ENCODE results near the gene CPXM1. TPM values are rescaled to one million over a fixed set of nuclear protein-coding genes. Genes with fewer than 3 reads are reported as not detected.

CPXM1 gene
- total and polyA plus RNA-seq, 4 donors: 1.5 to 29.1 (median 4.2) TPM

- no peak for TF ChIP-seq CTCF (IDR thresholded peaks at IDR 0.05; ENCODE audit: control extremely low read depth, extremely low read depth)
- H3K27me3 ChIP-seq (ENCODE audit: control insufficient read depth in 3 of 3, insufficient read depth in 3 of 3, low read length in 2 of 3): peaks cover 0 to 38% (median 16%) of the 10 kb centered on the region in 3 donors
- peaks cover 0 to 16% (median 10%) of the 10 kb centered on the region in 5 donors for H3K4me1 ChIP-seq (ENCODE audit: control insufficient read depth in 5 of 5, insufficient read depth in 5 of 5, low read length in 5 of 5)
- H3K27ac ChIP-seq (ENCODE audit: low read depth in 1 of 2, low read length in 1 of 2): no peak overlapping the region
- H3K36me3 ChIP-seq (ENCODE audit: control insufficient read depth in 4 of 4, insufficient read depth in 4 of 4, low read length in 4 of 4): no peaks in the 10 kb centered on the region
- no peak overlapping the region for H3K9ac ChIP-seq (ENCODE audit: insufficient read depth in 1 of 2, low read length in 2 of 2)
- H3K4me3 ChIP-seq: no peak overlapping the region
- DNase-seq (no peak), ATAC-seq (ENCODE audit: insufficient read depth, low FRiP score) (no peak)
- 67 to 70% methylated on average over 18 of the region's 18 CpGs for WGBS, 2 donors
- H3K9me3 ChIP-seq (ENCODE audit: control insufficient read depth in 4 of 4, insufficient read depth in 3 of 4, low read length in 3 of 4): no peaks in the 10 kb centered on the region
These were observed 44.9 kb downstream of the CPXM1 start for GRCh38 chr20:2755451-2756055.

- TF ChIP-seq CTCF (IDR thresholded peaks at IDR 0.05; ENCODE audit: control extremely low read depth, extremely low read depth): no peak
- 74 to 79% methylated on average over 2 of the region's 2 CpGs for WGBS, 2 donors
- H3K27ac ChIP-seq (ENCODE audit: low read depth in 1 of 2, low read length in 1 of 2): no peak overlapping the region
- no peak overlapping the region for H3K4me3 ChIP-seq
- H3K4me1 ChIP-seq (ENCODE audit: control insufficient read depth in 5 of 5, insufficient read depth in 5 of 5, low read length in 5 of 5): peaks cover 0 to 16% (median 14%) of the 10 kb centered on the region in 5 donors
- DNase-seq: peak in 2 of 3 donors; percentile 44 to 47
- H3K9ac ChIP-seq (ENCODE audit: insufficient read depth in 1 of 2, low read length in 2 of 2): no peak overlapping the region
- H3K9me3 ChIP-seq (ENCODE audit: control insufficient read depth in 4 of 4, insufficient read depth in 3 of 4, low read length in 3 of 4): no peaks in the 10 kb centered on the region
- no peaks in the 10 kb centered on the region for H3K36me3 ChIP-seq (ENCODE audit: control insufficient read depth in 4 of 4, insufficient read depth in 4 of 4, low read length in 4 of 4)
- peaks cover 0 to 49% (median 18%) of the 10 kb centered on the region in 3 donors for H3K27me3 ChIP-seq (ENCODE audit: control insufficient read depth in 3 of 3, insufficient read depth in 3 of 3, low read length in 2 of 3)
- no peak for ATAC-seq (ENCODE audit: insufficient read depth, low FRiP score)
These were observed 46.0 kb downstream of the CPXM1 start for GRCh38 chr20:2754424-2754823.

- H3K9ac ChIP-seq (ENCODE audit: insufficient read depth in 1 of 2, low read length in 2 of 2): no peak overlapping the region
- peaks cover 0 to 58% (median 22%) of the 10 kb centered on the region in 3 donors for H3K27me3 ChIP-seq (ENCODE audit: control insufficient read depth in 3 of 3, insufficient read depth in 3 of 3, low read length in 2 of 3)
- no peak overlapping the region for H3K27ac ChIP-seq (ENCODE audit: low read depth in 1 of 2, low read length in 1 of 2)
- no peaks in the 10 kb centered on the region for H3K36me3 ChIP-seq (ENCODE audit: control insufficient read depth in 4 of 4, insufficient read depth in 4 of 4, low read length in 4 of 4)
- TF ChIP-seq CTCF (IDR thresholded peaks at IDR 0.05; ENCODE audit: control extremely low read depth, extremely low read depth): no peak
- DNase-seq (no peak), ATAC-seq (ENCODE audit: insufficient read depth, low FRiP score) (no peak)
- H3K4me1 ChIP-seq (ENCODE audit: control insufficient read depth in 5 of 5, insufficient read depth in 5 of 5, low read length in 5 of 5): peaks cover 0 to 16% (median 14%) of the 10 kb centered on the region in 5 donors
- H3K9me3 ChIP-seq (ENCODE audit: control insufficient read depth in 4 of 4, insufficient read depth in 3 of 4, low read length in 3 of 4): no peaks in the 10 kb centered on the region
- H3K4me3 ChIP-seq: no peak overlapping the region
- WGBS, 2 donors: 84 to 94% methylated on average over 6 of the region's 6 CpGs
These were observed 46.9 kb downstream of the CPXM1 start for GRCh38 chr20:2753461-2754040.

Data from lung (tissue), 12 donors.